GM21447 (cell line): ENCODE results near the gene POMT1.
"Not testable (repeated sequence)": the region's sequence is repeated elsewhere in the genome, so short reads cannot be mapped to it uniquely, and the experiment has no call there.

Experiments used
- ATAC-seq: cut with Tn5 transposase; IDR thresholded peaks from one replicate; pipeline ENCODE4 v1.9.1; 2021; ENCODE audit not compliant: unreplicated experiment

Gene POMT1

GRCh38 chr9:131523451-131524435 lies 21.0 kb downstream of the POMT1 start:
- no peak for ATAC-seq

DNA sequence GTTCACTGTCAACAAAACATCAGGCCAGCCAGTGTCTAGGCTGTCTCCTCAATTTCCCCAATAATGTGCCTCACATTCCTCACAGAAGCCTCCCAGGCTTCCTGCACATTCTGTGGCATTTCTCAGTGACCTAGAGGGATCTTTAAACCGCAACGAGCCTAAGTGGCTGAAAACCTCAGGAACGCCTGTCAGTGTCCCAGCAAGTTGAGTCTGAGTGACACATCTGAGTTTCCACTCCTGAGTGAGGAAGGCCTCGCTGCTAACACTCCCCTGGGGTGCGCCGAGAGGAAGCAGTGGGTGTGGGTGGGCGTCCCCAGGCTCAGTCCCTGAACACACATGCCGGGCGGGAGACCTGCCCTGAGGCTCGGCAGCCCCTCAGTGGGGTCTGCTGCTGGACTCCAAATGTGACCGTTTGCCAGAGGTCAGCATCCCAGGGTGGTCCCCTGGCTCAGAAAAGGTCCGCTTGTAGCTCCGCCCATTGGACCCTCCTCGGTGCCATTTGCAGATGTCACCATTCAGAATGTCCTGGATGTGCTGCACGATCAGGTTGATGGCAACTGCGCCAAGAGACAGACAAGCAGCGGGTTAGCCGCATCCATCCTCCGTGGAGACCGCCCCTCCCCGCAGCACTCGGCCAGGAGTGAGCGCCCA lies 22.1 kb downstream of the POMT1 start:
- ATAC-seq: no peak

- no peak for ATAC-seq
Measured at GRCh38 chr9:131525643-131526565, 23.2 kb downstream of the POMT1 start.

DNA sequence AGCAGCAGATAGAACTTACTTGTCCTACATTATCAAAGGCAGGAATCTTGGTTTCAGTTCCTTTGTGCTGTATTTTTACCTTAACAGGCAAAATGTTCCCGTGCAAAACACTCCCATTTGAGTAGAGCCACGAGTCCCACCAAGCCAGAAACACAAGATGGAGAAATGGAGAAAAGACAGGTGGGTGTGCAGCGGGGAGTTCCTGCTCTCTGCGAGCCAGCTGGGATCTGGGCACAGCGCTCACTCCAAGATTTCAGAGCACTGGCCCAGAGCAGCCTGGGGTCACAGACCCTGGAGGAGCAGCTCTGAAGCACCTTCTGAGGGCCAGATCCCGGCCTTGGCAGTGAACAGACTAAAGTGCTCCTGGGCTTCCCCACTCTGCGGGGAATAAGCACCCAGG lies 25.5 kb downstream of the POMT1 start:
- ATAC-seq: no peak

- ATAC-seq: no peak
Measured at GRCh38 chr9:131528886-131529505, 26.3 kb downstream of the POMT1 start.

GRCh38 chr9:131529597-131530545 lies 27.2 kb downstream of the POMT1 start:
- no peak for ATAC-seq

- peak; percentile 23 for ATAC-seq
Measured at GRCh38 chr9:131530546-131530919, 27.8 kb downstream of the POMT1 start.

- ATAC-seq: peak; percentile 75
Measured at GRCh38 chr9:131530920-131531832, 28.5 kb downstream of the POMT1 start, which contains the start of gene UCK1. TSS of gene UCK1 (minus strand) at chr9:131531263. CDS start at chr9:131531174, 89 bp downstream.

DNA sequence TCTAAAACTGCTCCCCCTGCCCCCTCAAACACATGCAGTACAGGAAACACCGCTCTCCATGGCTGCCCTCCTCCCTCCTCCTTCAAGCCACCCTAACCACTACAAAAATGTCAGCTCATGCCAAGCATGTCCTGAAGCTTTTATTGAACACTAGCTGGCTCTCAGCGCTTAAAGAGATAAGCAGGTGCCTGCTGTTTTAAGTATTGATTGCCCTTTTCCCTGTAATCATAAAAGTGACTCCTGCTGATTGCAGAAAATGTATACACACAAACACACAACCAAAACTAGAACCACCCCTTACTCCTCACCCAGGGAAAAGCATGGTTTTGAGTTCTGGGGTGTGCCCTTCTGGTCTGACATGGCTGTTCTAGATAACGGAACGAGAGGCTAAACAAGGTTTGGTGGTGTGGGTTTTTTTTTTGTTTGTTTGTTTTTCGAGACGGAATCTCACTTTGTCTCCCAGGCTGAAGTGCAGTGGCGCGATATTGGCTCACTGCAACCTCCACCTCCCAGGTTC lies 32.1 kb downstream of the POMT1 start:
- no peak for ATAC-seq

GRCh38 chr9:131537946-131538345 lies 35.2 kb downstream of the POMT1 start:
- no peak for ATAC-seq

DNA sequence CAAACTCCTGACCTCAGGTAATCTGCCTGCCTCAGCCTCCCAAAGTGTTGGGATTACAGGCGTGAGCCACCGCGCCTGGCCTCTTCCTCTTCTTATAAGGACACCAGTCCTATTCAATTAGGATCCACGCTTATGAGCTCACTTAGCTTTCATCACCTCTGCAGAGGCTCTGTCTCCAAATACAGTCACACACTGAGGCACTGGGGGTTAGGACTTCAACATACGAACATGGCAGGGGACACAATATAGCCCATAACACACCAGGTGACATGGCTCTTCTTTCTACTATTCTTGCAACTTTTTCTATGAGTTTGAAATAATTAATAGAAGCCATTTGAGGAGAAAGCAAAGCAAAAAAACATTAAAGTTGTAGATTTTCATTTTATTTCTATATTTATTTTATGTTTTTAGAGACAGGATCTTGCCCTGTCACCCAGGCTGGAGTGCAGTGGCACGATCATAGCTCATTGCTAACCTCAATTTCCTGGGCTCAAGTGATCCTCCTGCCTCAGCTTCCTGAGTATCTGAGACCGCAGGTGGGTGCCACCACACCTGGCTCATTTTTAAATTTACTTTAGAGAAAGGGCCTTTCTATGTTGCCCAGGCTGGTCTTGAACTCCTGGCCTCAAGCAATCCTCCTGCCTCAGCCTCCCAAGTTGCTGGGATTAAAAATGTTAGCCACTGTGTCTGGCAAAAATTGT lies 36.7 kb downstream of the POMT1 start:
- no peak for ATAC-seq

- no peak for ATAC-seq
Measured at GRCh38 chr9:131543141-131543540, 40.4 kb downstream of the POMT1 start.

GRCh38 chr9:131545003-131545785 lies 42.5 kb downstream of the POMT1 start, which contains the start of gene PRRT1B:
TSS of gene PRRT1B (plus strand) at chr9:131545523. CDS start at chr9:131545616, 93 bp downstream.
- no peak for ATAC-seq

- no peak for ATAC-seq
Measured at GRCh38 chr9:131545786-131546335, 43.1 kb downstream of the POMT1 start.

- no peak for ATAC-seq
Measured at GRCh38 chr9:131546336-131547084, 43.8 kb downstream of the POMT1 start.

DNA sequence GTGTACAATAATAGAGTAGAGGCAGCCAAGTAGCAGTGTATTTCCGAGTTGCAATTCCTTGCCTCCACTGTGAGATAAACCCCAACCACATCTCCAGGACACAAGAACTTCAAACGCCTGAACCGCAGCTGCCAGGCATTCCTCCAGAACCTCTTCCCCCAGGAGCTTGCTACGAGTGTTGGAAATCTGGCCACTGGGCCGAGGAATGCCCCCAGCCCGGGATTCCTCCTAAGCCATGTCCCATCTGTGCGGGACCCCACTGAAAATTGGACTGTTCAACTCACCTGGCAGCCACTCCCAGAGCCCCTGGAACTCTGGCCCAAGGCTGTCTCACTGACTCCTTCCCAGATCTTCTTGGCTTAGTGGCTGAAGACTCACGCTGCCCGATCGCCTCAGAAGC lies 46.5 kb downstream of the POMT1 start:
- not testable (repeated sequence) for ATAC-seq
